Glomerular endothelial cell (primary cell): Measurements from ENCODE around the gene CLASP1. TPM values are rescaled to one million over a fixed set of nuclear protein-coding genes. Genes with fewer than 3 reads are reported as not detected.
"Not testable (repeated sequence)": the region's sequence is repeated elsewhere in the genome, so short reads cannot be mapped to it uniquely, and the experiment has no call there.

ENCODE experiments used
- DNase-seq: peaks from one replicate; pipeline ENCODE4 v3.0.0-alpha.2; 2011; ENCODE audit warnings: low read depth, low spot score; ENCODE audit errors: extremely low read depth
- total RNA-seq: library from RNA; depleted of rRNA; stranded (reverse); fragments of >200 nt; gene quantifications from 2 replicates; pipeline ENCODE4 v1.2.3, GENCODE V29; 2015

CLASP1 gene
- total RNA-seq, 1 donor from 2014 or later, result 76.8 TPM

DNA sequence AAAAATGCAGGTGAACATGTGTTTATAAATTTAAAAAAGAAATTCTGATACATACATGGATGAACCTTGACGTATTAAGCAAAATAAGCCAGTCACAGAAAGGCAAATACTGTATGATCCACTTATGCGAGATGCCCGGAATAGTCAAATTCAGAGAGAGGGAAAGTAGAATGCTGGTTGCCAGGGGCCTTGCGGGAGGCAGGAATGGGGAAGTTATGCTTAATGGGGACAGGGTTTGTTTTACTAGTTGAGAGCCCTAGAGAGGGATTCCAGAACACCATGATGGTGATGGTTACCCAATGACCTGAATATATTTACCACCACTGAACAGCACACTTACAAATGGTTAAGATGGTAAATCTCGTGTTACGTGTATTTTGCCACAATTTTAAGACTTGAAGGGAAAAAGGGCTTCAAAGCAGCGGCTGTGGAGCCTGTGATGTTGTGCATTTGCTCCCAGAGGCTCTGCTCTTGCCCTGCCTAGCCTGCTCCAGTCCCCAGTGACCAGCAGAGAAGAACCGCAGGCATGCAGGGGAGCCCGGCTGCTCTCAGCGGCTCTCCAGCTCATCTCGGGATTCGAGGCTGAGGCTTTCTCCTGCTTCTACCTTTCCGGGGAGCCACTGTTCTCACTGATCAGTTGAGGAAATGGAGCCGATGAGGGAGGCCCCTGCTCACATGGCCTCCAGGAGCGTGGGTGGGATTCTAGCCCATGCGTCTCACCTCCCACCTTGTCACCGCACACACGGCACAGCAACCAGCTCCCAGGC is 312.6 kb downstream of the CLASP1 start:
- no peak for DNase-seq

DNA sequence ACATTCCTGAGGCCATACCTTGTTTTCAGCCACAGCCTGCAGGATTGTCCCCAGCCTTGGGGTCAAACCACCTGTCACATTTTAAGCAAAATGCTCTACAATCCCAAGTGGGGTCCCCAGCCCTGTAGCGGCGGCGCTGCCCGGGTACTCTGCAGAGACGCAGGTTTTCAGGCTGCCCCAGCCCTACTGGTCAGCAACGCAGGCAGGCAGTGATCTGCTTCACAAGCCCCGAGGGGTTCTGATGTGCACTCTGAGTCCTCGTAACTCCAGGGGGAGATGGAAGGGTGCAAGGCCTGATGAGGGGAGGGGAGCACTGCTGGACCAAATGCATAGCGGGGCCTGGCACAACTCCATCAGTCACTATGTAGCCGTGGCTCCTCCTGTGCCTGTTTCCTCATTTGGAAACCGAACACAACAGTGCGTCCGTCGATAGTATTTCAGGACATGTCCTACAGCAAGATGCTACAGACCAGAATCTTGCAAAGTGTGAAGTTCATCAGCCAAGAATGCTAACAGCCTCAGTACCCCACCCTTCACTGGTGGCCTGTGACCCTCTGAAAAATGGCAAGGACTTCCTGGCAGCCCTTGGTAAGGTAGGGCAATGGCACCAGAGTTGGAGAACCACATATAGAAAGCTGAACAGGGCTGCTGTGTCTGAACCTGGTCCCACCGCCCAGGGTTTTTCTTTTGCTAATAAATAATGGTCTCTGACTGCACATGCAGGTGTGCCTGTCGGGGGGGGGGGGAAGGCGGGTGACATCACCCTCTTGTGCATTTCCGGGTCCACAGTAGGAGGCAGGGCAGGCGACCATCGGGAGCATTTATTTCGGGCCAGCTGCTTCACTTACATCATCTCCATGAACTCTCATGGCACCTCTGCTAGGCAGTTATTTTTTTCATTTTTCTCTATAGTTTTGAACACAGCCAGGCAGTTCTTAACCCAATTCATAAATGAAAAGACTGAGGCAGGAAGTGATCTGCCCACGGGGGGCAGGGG is 313.7 kb downstream of the CLASP1 start:
- no peak for DNase-seq

DNA sequence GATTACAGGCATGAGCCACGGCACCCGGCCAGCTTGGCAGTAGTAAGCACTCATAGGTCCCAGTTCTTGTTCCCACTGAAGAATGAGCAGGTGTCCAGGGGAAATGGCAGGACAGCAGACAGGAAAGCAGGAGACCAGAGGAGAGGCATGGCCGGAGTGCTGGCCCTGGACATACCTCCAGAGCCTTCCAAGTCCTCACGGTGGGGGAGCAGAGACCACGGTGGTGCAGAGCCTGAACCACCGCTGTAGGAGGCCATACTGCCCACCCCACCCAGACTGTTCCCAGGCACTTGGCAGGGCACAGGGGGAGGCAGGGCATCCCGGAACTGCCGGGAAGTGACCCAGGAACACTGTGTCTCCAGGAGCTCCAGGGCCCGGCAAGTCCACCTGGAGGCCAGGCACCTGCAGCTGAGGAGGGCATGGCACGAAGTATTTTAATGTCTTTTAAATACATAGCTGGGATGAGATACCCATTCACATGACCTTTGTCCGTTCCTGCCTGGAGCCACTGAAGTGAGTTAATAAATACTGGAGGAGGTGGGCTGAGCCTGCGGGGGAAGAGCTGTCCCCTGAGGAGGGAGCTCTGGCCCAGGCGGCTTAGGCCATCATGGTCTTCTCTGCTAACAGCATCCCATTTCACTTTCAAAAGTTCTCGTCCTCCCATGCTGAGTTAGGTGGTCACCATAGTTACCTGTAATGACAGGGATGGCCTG is 314.5 kb downstream of the CLASP1 start:
- DNase-seq, result no peak

DNA sequence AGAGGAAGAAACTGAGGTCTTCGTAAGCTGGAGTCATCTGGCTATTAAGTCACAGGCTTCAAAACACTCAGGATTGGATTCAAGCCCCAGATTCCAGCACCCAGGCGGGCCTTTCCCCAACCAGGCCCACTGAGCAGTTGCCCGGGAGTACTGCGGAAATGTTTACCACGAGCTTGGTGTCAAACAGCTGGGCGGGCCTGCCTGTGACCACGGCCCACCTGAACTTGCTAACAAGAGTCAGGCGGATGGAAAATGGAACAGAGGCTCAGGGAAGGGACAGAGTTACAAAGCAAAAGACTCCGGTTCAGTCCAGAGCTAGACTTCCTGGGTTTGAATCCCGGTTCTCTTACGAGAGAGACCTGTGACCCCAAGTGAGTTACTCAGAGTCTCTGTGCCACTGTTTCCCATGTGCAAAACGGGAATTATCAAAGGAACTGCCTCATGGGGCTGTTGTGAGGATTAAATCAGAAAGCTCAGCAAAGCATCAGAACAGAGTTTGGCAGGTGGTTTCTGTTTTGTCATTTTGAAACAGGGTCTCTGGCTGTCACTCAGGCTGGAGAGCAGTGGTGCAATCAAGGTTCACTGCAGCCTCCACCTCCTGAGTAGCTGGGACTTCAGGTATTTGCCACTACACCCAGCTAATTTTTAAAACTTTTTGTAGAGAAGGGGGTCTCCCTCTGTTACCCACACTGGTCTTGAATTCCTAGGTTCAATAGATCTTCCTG is 315.3 kb downstream of the CLASP1 start:
- no peak for DNase-seq

DNA sequence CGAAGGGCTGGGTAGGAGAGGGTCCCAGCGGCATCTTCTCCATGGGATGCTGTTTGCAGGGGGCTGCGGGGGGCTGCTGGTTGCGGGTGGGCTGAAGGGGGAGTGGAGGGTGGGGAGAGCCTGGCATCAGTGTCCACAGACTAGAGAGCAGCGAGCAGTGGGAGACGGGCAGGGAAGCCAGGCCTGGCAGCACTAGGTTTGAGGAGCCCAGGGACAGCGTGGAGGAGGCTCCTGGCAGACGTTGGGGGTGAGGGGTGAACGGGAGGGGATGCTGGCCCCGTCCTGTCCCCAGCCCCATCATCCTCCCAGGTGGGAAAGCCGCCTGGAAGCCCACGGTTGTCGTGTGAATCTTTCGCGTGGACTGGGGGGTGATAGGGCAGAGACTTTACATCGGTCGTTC is 316.0 kb downstream of the CLASP1 start:
- DNase-seq, result no peak

DNA sequence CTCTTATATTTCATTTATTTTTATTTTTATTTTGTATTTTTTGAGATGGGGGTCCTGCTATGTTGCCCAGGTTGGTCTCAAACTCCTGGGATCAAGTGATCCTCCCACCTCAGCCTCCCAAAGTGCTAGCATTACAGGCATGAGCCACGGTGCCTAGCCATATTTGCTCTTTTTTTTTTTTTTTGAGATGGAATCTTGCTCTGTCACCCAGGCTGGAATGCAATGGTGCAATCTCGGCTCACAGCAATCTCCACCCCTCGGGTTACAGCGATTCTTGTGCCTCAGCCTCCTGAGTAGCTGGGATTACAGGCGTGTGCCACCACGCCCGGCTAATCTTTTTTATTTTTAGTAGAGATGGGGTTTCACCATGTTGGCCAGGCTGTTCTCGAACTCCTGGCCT is 317.9 kb downstream of the CLASP1 start:
- DNase-seq, result not testable (repeated sequence)

DNA sequence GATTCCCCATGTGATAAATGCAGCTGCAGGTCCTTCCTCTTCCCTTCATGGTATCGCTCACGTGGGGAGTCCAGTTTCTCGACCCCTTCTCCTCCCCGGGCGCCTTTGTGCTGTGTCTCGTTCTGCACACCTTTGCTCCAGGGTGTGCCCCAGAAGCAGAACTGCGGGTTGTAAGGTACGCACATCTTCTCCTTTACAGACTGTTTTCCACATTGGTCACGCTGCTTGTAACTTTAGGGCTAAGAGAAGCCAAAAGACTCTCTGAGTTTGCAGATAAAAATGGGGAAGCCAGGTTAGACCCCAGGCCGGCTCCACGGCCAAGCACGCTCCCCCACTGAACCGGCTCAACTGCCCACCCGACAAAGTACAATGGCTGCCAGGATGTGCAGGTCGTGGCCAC is 318.3 kb downstream of the CLASP1 start:
- DNase-seq, result no peak

DNA sequence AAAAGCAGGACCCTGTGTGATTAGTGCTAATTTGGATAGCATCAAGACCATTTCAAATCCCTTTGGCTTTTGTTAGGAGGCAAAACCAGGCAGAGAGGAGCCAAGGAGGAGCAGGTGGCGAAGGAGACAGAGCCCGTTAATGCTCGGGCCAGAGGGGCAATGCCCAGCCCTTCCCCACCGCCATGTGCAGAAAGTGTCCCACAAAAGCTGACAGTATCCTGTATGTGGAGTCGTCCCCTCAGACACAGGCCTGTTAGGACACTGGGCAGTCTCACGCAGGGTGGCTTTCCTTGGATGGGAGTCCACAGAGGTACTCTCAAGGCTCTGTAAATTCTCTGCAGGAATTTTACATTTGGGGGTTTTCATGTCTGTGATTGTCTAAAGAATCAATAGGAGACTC is 319.5 kb downstream of the CLASP1 start:
- no peak for DNase-seq

DNA sequence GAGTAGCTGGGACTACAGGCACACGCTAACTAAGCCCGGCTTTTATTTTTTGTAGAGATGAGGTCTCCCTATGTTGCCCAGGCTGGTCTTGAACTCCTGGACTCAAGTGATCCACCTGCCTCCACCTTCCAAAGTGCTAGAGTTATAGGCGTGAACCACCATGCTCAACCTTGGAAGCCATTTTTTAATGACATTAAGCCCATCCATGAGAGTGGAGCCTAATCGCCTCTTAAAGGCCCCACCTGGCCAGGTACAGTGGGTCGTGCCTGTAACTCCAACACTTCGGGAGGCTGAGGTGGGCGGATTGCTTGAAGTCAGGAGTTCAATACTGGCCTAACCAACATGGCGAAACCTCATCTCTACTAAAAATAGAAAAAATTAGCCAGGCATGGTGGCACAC is 322.6 kb downstream of the CLASP1 start:
- DNase-seq, result no peak

DNA sequence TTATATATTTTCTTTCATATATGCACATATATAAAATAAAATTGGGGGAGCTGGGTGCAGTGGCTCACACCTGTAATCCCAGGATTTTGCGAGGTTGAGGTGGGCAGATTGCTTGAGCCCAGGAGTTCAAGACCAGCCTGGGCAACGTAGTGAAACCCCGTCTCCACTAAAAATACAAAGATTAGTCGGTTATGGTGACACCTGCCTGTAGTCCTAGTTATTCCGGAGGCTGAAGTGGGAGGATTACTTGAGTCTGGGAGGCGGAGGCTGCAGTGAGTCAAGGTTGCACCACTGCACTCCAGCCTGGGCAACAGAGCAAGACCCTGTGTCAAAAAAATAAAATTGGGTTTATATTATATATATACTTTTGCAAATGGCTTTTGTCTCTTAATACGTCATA is 324.7 kb downstream of the CLASP1 start:
- no peak for DNase-seq

DNA sequence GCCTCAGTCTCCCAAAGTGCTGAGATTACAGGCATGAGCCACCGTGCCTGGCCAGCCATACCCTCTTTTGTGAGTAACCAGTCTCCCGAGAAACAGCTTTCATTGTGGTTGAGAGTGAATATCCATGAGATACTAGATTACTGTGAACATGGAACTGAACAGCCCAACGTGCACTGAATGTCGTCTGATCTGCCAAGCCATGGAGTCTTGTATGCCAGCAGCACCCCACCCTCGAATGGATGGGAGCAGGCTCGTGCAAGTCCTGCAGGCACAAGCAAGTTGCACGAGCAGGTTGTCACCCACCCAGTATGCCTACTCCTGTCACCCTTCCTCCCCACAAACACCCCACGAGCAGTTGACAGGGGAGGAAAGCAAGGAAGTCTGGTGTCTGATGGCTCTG is 327.8 kb downstream of the CLASP1 start:
- DNase-seq, result no peak

DNA sequence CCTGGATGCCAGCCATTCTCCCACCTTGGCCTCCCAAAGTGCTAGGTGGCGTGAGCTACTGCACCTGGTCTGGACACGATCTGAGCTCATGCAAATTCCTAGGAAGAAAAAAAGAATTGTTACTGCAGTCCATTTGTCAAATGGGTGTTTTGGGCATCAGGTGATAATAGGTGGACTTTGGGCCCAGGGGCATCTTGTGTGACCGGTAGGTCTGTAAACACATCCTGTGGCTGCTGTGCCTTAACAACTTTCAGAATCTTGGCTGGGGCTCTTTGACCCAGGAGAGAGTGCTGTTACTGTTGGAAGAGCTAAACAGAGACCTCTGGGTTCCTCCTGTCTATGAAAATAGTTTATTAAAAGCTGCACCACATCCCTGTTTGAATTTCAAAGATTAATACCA is 329.3 kb downstream of the CLASP1 start:
- no peak for DNase-seq

DNA sequence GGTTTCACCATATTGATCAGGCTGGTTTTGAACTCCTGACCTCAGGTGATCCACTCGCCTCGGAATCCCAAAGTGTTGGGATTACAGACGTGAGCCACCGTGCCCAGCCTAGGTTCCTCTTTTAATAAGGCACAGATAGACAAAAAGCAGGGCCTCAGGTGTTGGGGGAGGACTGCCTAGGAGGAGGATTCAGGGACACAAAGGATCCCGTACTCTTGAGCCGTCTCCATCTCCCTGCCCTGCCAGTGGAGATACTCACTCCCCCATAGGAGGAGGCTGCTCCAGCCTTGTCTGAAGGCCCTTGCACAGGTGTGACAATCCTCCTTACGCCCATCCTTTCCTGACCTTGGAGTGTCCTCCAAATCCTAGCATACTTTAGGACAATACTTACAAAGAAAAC is 332.3 kb downstream of the CLASP1 start:
- no peak for DNase-seq

DNA sequence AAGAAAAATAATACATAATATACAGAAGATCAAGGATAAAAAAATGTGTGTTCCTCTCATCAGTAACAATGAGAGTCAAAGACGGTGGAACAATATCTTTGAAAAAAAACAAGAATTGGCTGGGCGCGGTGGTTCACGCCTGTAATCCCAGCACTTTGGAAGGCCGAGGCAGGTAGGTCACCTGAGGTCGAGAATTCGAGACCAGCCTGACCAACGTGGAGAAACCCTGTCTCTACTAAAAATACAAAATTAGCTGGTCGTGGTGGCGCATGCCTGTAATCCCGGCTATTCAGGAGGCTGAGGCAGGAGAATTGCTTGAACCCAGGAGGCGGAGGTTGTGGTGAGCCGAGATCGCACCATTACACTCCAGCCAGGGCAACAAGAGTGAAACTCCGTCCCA is 335.6 kb downstream of the CLASP1 start:
- DNase-seq, result not testable (repeated sequence)

DNA sequence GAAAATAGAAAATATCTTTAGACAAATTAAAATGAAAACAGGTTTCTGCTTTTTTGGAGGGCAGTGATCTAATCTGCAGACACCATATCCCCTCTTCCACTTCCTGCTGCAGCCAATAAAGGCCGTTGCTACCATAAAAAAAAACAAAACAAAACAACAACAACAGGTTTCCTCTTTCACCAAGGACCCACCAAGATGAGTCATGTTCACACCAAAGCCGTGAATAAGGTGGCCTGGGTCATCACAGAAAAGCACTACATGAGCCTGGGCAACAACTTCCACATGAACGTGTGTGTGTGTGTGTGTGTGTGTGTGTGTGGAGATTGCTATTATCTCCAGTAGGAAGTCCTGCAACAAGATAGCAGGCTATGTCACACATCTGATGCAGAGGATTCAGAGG is 339.5 kb downstream of the CLASP1 start:
- peak; percentile 31 for DNase-seq

DNA sequence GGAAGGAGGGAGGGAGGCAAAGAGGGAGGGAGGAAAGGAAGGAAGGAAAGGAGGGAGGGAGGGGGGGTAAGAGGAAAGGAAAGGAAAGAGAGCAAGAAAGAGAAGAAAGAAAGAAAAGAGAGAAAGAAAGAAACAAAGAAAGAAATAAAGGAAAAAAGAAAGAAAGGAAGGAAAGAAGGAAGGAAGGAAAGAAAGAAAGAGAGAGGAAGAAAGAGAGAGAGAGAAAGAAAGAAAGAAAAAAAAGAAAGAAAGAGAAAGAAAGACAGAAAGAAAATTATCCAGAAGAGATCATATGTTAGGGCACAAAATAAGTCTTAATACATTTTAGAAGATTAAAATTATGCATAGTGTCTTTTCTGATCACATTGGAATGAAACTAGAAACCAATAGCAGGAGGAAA is 339.9 kb downstream of the CLASP1 start:
- DNase-seq, result no peak

DNA sequence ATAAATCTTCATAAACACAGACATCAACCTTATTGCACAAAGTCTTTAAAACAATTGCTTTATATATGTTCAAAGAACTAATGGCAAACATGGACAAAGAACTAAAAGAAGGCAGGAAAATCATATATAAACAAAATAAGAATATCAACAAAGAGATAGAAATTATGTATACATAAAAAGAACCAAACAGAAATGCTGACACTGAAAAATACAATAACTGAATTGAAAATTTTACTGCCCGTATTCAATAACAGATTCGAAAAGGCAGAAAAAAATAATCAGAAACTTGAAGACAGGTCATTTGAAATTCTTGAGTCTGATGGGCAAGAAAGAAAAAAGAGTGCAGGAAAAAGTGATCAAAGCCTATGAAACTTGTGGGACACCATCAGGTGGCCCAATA is 342.2 kb downstream of the CLASP1 start:
- no peak for DNase-seq

DNA sequence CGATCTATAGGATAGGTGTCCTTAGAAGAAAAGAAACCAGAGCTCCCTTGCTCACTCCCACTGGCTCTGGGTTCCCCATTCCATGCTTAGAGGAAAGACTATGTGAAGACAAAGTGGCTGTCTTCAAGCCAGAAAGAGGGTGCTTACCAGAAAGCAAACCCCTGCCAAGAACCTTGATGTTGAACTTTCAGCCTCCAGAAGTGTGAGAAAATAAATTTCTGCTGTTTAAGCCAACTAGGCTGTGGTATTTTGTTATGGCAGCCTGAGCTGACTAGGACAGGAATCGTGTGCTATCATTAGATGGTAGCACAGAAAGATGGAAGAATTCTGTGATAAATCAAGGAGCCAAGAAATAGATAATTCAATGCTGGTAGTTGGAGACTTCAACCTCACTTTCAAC is 344.3 kb downstream of the CLASP1 start:
- DNase-seq, result no peak

DNA sequence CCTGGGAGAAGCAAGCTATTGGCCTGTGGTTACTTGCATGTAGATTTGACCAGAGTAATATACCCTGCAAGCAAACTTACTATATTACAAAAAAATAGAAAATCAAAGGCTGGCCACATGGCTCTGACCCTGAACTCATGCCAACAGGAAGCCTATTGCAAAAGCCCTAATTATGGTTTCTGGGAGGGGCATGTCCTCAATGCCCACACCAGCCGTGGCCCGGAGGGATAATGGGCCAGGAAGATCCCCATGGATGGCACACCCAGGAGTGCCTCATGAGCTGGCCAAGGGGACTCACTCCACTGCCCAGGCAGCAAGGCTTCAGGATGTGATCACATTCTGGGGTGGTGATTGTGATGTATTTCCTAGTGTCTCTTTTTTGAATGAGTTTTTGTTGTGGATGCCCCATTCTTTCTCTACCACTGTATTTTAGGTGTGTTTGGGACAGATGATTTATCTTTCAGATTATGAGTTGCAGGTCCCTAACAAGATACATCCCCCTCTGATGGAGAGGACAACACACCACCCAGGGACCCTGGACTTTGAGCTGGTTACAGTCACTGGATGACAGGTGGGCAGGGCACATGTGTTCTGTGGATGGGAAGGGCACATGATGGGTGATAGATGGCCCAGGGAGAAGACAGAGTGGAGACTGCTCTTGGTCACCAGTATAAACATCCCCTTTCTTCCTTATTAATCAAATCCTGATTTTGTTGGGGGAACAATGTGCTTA is 345.6 kb downstream of the CLASP1 start:
- no peak for DNase-seq

DNA sequence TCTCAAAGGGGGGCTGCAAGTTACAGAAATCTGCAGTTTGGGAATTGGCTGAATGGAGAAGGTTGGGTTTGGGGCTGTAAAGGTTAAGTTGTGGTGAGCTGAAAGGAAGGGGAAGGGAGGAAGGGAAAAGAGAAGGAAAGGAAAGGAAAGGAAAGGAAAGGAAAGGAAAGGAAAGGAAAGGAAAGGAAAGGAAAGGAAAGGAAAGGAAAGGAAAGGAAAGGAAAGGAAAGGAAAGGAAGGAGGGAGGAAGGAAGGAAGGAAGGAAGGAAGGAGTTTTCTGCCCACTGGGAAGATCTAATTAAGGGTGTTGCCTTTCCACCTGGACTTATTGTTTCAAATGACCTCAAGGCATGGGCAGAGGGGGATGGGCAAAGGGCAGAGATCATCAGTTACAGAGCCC is 348.1 kb downstream of the CLASP1 start:
- not testable (repeated sequence) for DNase-seq
